Transverse colon (tissue), 4 donors: ENCODE measurements around the gene FAXDC2. TPM values are rescaled to one million over a fixed set of nuclear protein-coding genes. Genes with fewer than 3 reads are reported as not detected.

Experiments
- DNase-seq: peaks from one replicate; pipeline ENCODE4 v3.0.0-alpha.2; 2019
- H3K27ac ChIP-seq, 4 donors: fragments of 200-600 bp; sonication (generic); 2 replicates each; pipeline ENCODE4 v1.5.1; 2016 to 2018; ENCODE audit warnings: inconsistent platforms in 4 of 4
- H3K27me3 ChIP-seq: fragments of 200-600 bp; sonication (generic); 2 replicates; pipeline ENCODE4 v1.5.1; 2017; ENCODE audit warnings: inconsistent platforms
- H3K36me3 ChIP-seq, 4 donors: fragments of 200-600 bp; sonication (generic); 2 replicates each; pipeline ENCODE4 v1.5.1; 2017 to 2019; ENCODE audit warnings: inconsistent platforms in 4 of 4
- H3K4me1 ChIP-seq, 4 donors: fragments of 200-600 bp; sonication (generic); 2 replicates each; pipeline ENCODE4 v1.5.1; 2017 to 2020; ENCODE audit warnings: inconsistent platforms in 4 of 4
- H3K4me3 ChIP-seq, 4 donors: fragments of 200-600 bp; sonication (generic); 1 replicate in 1 of 4; 2 replicates in 3 of 4; pipeline versions ENCODE4 v1.5.1 to v1.6.1; 2017 to 2019; ENCODE audit warnings: inconsistent platforms in 4 of 4
- H3K9me3 ChIP-seq, 2 donors: fragments of 200-600 bp; sonication (generic); 2 replicates each; pipeline ENCODE4 v1.5.1; 2017 to 2019; ENCODE audit warnings: inconsistent platforms in 2 of 2
- CTCF ChIP-seq, 5 experiments: fragments of 200-600 bp in 3 of 5; fragments of 450-650 bp in 2 of 5; sonication (generic) in 3 of 5; IDR thresholded peaks; 1 replicate in 2 of 5; 2 replicates in 3 of 5; pipeline ENCODE4 v1.5.1; 2016 to 2017; ENCODE audit warnings: antibody characterized with exemption in 5 of 5, inconsistent platforms in 3 of 5, mild to moderate bottlenecking in 2 of 5, moderate library complexity in 1 of 5
- EP300 ChIP-seq: sonication (generic); formaldehyde crosslinking; IDR thresholded peaks from one replicate; pipeline ENCODE4 v1.6.1; 2017; ENCODE audit warnings: antibody characterized with exemption, low read depth
- POLR2A ChIP-seq: fragments of 450-650 bp; IDR thresholded peaks from one replicate; pipeline ENCODE4 v1.6.1; 2016; ENCODE audit warnings: antibody characterized with exemption, mild to moderate bottlenecking, moderate library complexity
- POLR2AphosphoS5 ChIP-seq, 3 donors: sonication (generic); formaldehyde crosslinking; IDR thresholded peaks; one replicate each; pipeline ENCODE4 v1.6.1; 2016; ENCODE audit warnings: antibody characterized with exemption in 3 of 3
- WGBS, 2 donors: methylation state at CpG; one replicate each; pipeline ENCODE4 v1.1.5; 2018; ENCODE audit warnings: low coverage in 1 of 2; 5-methylcytosine and 5-hydroxymethylcytosine counted together
- in situ Hi-C, 4 donors: fragments of 200-750 bp; cut with MboI; loops; one replicate each; pipeline versions ENCODE4 v1.15.0 to v1.15.1; 2017; ENCODE audit warnings: low sequenced_read_pairs in 3 of 4, low pct_ligation_motif_present in 1 of 4, low pct_unique_long_range_greater_than_20kb in 1 of 4
- intact Hi-C: fragments of 100-400 bp; cut with DNase I; formaldehyde crosslinking; loops from one replicate; pipeline ENCODE4 v1.15.1; 2023; ENCODE audit warnings: low total_unique reads
- total RNA-seq, 4 donors: library from RNA; depleted of rRNA; stranded (reverse); fragments of >200 nt; gene quantifications; one replicate each; pipeline ENCODE4 v1.1.0, GENCODE V29; 2016

FAXDC2 gene
- total RNA-seq, 4 donors from 2014 or later, result 10.3 to 54.8 (median 27.4) TPM

GRCh38 chr5:154786414-154786813 is 64.0 kb downstream of the FAXDC2 start:
- in situ Hi-C loops (no loop called here), intact Hi-C loops (no loop called here)
- no peaks in the 10 kb centered on the region for H3K27me3 ChIP-seq
- no peaks in the 10 kb centered on the region for H3K9me3 ChIP-seq
- H3K27ac ChIP-seq, result no peak overlapping the region
- no peak for DNase-seq
- H3K36me3 ChIP-seq, result peaks cover 0 to 12% (median 5%) of the 10 kb centered on the region in 4 donors
- peaks cover 27 to 67% (median 31%) of the 10 kb centered on the region in 4 donors for H3K4me1 ChIP-seq
- WGBS, 2 donors, result 75% methylated on average over 2 of the region's 2 CpGs; no CpG with 5 or more reads in 1 of the 2 donors
- H3K4me3 ChIP-seq, result no peak overlapping the region
- TF ChIP-seq EP300 (no peak), CTCF (IDR thresholded peaks at IDR 0.05) (no peak), POLR2A (no peak), POLR2AphosphoS5 (IDR thresholded peaks at IDR 0.05) (no peak)

- 79 to 82% methylated on average over 2 of the region's 2 CpGs for WGBS, 2 donors
- no peak for DNase-seq
- H3K9me3 ChIP-seq, result no peaks in the 10 kb centered on the region
- H3K4me1 ChIP-seq, result peaks cover 27 to 73% (median 31%) of the 10 kb centered on the region in 4 donors
- no peaks in the 10 kb centered on the region for H3K27me3 ChIP-seq
- no peak overlapping the region for H3K4me3 ChIP-seq
- H3K27ac ChIP-seq, result peak overlapping the region in 1 of 4 donors; percentile 37
- in situ Hi-C loops, result no loop called here
- no peaks in the 10 kb centered on the region for H3K36me3 ChIP-seq
- TF ChIP-seq POLR2A, result no peak
- no peak for TF ChIP-seq EP300
- TF ChIP-seq POLR2AphosphoS5 (IDR thresholded peaks at IDR 0.05), result no peak
- TF ChIP-seq CTCF (IDR thresholded peaks at IDR 0.05), result no peak
- intact Hi-C loops, result no loop called here
These were observed 65.5 kb downstream of the FAXDC2 start for GRCh38 chr5:154784856-154785255.

- DNase-seq, result no peak
These were observed 66.5 kb downstream of the FAXDC2 start for GRCh38 chr5:154783774-154784460.

More at GRCh38 chr5:154783774-154784460, 66.5 kb downstream of the FAXDC2 start:
- Histone ChIP-seq H3K27me3 (no peaks in the 10 kb centered on the region), H3K9me3 (no peaks in the 10 kb centered on the region), H3K36me3 (no peaks in the 10 kb centered on the region), H3K4me3 (no peak overlapping the region), H3K27ac (peak overlapping the region in 1 of 4 donors; percentile 37), H3K4me1 (peaks cover 28 to 81% (median 32%) of the 10 kb centered on the region in 4 donors)
- in situ Hi-C loops (no loop called here), intact Hi-C loops (no loop called here)
- WGBS, 2 donors, result 74 to 78% methylated on average over 6 to 11 of the region's 11 CpGs
- TF ChIP-seq CTCF (IDR thresholded peaks at IDR 0.05) (no peak), POLR2AphosphoS5 (IDR thresholded peaks at IDR 0.05) (peak in 1 of 3 donors; percentile 13)
